Lung (tissue), 12 donors: Measurements from ENCODE around the gene KRTAP1-1. TPM values are rescaled to one million over a fixed set of nuclear protein-coding genes. Genes with fewer than 3 reads are reported as not detected.

Experiments used
- ATAC-seq: fragments of 200-7000 bp; cut with Tn5 transposase; one replicate; pipeline ENCODE4 v1.9.1; 2020; ENCODE audit warnings: moderate number of reproducible peaks; ENCODE audit not compliant: insufficient read depth, low FRiP score
- DNase-seq, 3 donors: peaks; one replicate each; pipeline ENCODE4 v3.0.0-alpha.2; 2013 to 2017
- H3K27ac ChIP-seq, 2 donors: one replicate each; pipeline ENCODE4 v1.5.1; 2013; ENCODE audit warnings: mild to moderate bottlenecking in 2 of 2, moderate library complexity in 2 of 2, control low read depth in 1 of 2, inconsistent platforms in 1 of 2, low read depth in 1 of 2, low read length in 1 of 2
- H3K27me3 ChIP-seq, 3 donors: one replicate each; pipeline ENCODE4 v1.5.1; 2013; ENCODE audit warnings: low read length in 2 of 3; ENCODE audit not compliant: control insufficient read depth in 3 of 3, insufficient read depth in 3 of 3
- H3K36me3 ChIP-seq, 4 donors: one replicate each; pipeline ENCODE4 v1.5.1; 2013; ENCODE audit warnings: low read length in 4 of 4, mild to moderate bottlenecking in 1 of 4, moderate library complexity in 1 of 4; ENCODE audit not compliant: control insufficient read depth in 4 of 4, insufficient read depth in 4 of 4
- H3K4me1 ChIP-seq, 5 donors: one replicate each; pipeline ENCODE4 v1.5.1; 2013; ENCODE audit warnings: low read length in 5 of 5, mild to moderate bottlenecking in 2 of 5, moderate library complexity in 1 of 5; ENCODE audit not compliant: control insufficient read depth in 5 of 5, insufficient read depth in 5 of 5
- H3K4me3 ChIP-seq: one replicate; pipeline ENCODE4 v1.5.1; 2013; ENCODE audit warnings: mild to moderate bottlenecking, control low read depth, moderate library complexity
- H3K9ac ChIP-seq, 2 donors: one replicate each; pipeline ENCODE4 v1.5.1; 2013; ENCODE audit warnings: low read length in 2 of 2, control low read depth in 1 of 2; ENCODE audit not compliant: insufficient read depth in 1 of 2
- H3K9me3 ChIP-seq, 4 donors: one replicate each; pipeline ENCODE4 v1.5.1; 2013; ENCODE audit warnings: low read length in 3 of 4, mild to moderate bottlenecking in 1 of 4, moderate library complexity in 1 of 4; ENCODE audit not compliant: control insufficient read depth in 4 of 4, insufficient read depth in 3 of 4
- CTCF ChIP-seq: IDR thresholded peaks from 2 replicates; pipeline ENCODE4 v1.5.1; 2012; ENCODE audit warnings: mild to moderate bottlenecking; ENCODE audit errors: control extremely low read depth, extremely low read depth
- WGBS, 2 donors: extraction: QIAGEN DNeasy Blood & Tissue Kit; methylation state at CpG; one replicate each; pipeline ENCODE4 v1.1.7; 2013; 5-methylcytosine and 5-hydroxymethylcytosine counted together
- polyA plus RNA-seq, 2 donors: library from polyadenylated mRNA; stranded (reverse); fragments of 200-250 nt; gene quantifications; one replicate each; pipeline ENCODE4 v1.2.1, GENCODE V29; 2013
- total RNA-seq, 2 donors: library from RNA; depleted of rRNA in 1 of 2; stranded (reverse); fragments of >200 nt in 1 of 2; gene quantifications; one replicate each; pipeline ENCODE4 v1.2.1, GENCODE V29; 2014 to 2021
- donor health status: control.
- donor health status: control.
- donor health status: Bipolar disorder and iron deficiency.
- donor health status: healthy.
- donor health status: DM: yes; HTN: yes; CAD: no.

KRTAP1-1 gene
- total and polyA plus RNA-seq, 4 donors, result not detected

- no peak for TF ChIP-seq CTCF
- Histone ChIP-seq H3K4me3 (no peak overlapping the region), H3K27me3 (peaks cover 0 to 3% (median 0%) of the 10 kb centered on the region in 3 donors), H3K27ac (no peak overlapping the region), H3K9me3 (peaks cover 0 to 2% (median 0%) of the 10 kb centered on the region in 4 donors), H3K9ac (no peak overlapping the region), H3K36me3 (no peaks in the 10 kb centered on the region), H3K4me1 (no peaks in the 10 kb centered on the region)
- ATAC-seq (no peak), DNase-seq (no peak)
Measured at GRCh38 chr17:41076788-41077187, 35.5 kb upstream of the KRTAP1-1 start.

- Histone ChIP-seq H3K9ac (no peak overlapping the region), H3K27ac (no peak overlapping the region), H3K36me3 (no peaks in the 10 kb centered on the region), H3K9me3 (peaks cover 0 to 3% (median 0%) of the 10 kb centered on the region in 4 donors), H3K4me3 (no peak overlapping the region), H3K4me1 (no peaks in the 10 kb centered on the region), H3K27me3 (peaks cover 0 to 3% (median 0%) of the 10 kb centered on the region in 3 donors)
- DNase-seq, result no peak
- ATAC-seq, result no peak
- WGBS, 2 donors, result 91 to 93% methylated on average over 2 of the region's 2 CpGs
- TF ChIP-seq CTCF, result no peak
Measured at GRCh38 chr17:41073676-41074075, 32.4 kb upstream of the KRTAP1-1 start.

GRCh38 chr17:41071606-41072360 is 30.5 kb upstream of the KRTAP1-1 start:
- DNase-seq (no peak), ATAC-seq (no peak)
- H3K27ac ChIP-seq, result no peak overlapping the region
- no peak overlapping the region for H3K9ac ChIP-seq
- no peaks in the 10 kb centered on the region for H3K4me1 ChIP-seq
- H3K27me3 ChIP-seq, result peaks cover 0 to 3% (median 0%) of the 10 kb centered on the region in 3 donors
- H3K4me3 ChIP-seq, result no peak overlapping the region
- WGBS, 2 donors, result 75 to 84% methylated on average over 5 of the region's 5 CpGs
- no peaks in the 10 kb centered on the region for H3K36me3 ChIP-seq
- TF ChIP-seq CTCF, result no peak
- H3K9me3 ChIP-seq, result peaks cover 0 to 3% (median 0%) of the 10 kb centered on the region in 4 donors
